ENCODE results near the gene CACHD1.

DNA sequence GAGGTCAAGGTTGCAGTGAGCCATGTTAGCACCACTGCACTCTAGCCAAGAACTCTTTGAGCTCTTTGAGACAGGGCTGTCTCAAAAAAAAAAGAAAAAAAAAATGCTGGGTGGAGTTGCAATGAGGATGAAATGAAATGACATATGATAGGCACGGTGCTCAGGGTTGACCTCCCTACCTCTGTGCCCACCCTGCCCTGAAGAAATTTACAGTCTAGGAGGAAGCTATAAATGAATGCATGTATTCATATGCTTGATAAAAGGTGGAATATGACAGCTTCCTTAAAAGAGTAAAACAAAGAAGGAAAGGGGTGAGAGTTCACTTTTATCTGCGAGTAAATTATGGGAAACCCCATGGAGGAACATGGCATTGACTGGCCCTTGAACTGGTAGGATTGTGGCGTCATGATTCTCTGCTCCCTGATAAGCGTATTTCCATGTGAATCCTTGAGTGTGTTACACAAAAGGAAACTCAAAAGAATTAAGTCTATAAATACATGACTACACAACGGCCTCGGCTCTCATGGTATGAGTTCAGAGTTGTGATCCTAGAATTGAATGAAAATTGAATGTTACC lies 215.9 kb downstream of the CACHD1 start:
- TF ChIP-seq, protein P1, sequence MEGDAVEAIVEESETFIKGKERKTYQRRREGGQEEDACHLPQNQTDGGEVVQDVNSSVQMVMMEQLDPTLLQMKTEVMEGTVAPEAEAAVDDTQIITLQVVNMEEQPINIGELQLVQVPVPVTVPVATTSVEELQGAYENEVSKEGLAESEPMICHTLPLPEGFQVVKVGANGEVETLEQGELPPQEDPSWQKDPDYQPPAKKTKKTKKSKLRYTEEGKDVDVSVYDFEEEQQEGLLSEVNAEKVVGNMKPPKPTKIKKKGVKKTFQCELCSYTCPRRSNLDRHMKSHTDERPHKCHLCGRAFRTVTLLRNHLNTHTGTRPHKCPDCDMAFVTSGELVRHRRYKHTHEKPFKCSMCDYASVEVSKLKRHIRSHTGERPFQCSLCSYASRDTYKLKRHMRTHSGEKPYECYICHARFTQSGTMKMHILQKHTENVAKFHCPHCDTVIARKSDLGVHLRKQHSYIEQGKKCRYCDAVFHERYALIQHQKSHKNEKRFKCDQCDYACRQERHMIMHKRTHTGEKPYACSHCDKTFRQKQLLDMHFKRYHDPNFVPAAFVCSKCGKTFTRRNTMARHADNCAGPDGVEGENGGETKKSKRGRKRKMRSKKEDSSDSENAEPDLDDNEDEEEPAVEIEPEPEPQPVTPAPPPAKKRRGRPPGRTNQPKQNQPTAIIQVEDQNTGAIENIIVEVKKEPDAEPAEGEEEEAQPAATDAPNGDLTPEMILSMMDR (IDR thresholded peaks at IDR 0.05) = no peak
- TF ChIP-seq POLR2A (IDR thresholded peaks at IDR 0.05) = no peak
- TF ChIP-seq POLR2AphosphoS5 (IDR thresholded peaks at IDR 0.05) = no peak
